ENCODE results near the gene PRKCD. TPM values are rescaled to one million over a fixed set of nuclear protein-coding genes. Genes with fewer than 3 reads are reported as not detected.

Gene PRKCD
- total RNA-seq, 1 donor from 2014 or later = 32.2 TPM

DNA sequence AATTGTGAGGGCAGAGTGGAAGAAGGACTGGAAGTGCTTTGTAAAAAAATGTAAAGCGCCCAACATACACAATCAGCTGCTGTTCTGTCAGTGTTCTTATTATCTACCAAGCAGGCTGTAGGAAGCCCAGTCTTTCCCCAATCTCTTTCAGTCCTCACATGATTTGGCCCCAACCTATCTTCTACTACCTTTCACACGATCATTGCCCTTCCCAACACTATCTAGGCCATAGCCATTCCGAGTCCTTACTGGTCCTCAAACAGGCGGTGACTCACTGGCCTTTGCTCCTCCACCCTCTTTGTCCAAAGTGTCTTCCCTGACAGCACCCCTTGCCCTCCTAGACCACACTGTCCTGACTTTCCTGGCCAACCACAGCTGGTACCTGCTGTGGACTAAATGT is 29.9 kb upstream of the PRKCD start:
- H3K9me3 ChIP-seq = no peaks in the 10 kb centered on the region
- intact Hi-C loops (cut with DNase I) = no loop called here
- peak overlapping the region in 1 of 2 donors; percentile 84 for H3K4me3 ChIP-seq
- DNase-seq (ENCODE audit: extremely low spot score in 2 of 2) = no peak
- H3K36me3 ChIP-seq = no peaks in the 10 kb centered on the region
- peak overlapping the region; percentile 68 for H3K27ac ChIP-seq
- TF ChIP-seq CTCF (IDR thresholded peaks at IDR 0.05) (no peak), POLR2AphosphoS5 (IDR thresholded peaks at IDR 0.05; ENCODE audit: insufficient read depth in 1 of 2, low read depth in 1 of 2) (no peak), POLR2A (IDR thresholded peaks at IDR 0.05) (no peak)
- H3K27me3 ChIP-seq = no peaks in the 10 kb centered on the region
- peaks cover 28% of the 10 kb centered on the region for H3K4me1 ChIP-seq

DNA sequence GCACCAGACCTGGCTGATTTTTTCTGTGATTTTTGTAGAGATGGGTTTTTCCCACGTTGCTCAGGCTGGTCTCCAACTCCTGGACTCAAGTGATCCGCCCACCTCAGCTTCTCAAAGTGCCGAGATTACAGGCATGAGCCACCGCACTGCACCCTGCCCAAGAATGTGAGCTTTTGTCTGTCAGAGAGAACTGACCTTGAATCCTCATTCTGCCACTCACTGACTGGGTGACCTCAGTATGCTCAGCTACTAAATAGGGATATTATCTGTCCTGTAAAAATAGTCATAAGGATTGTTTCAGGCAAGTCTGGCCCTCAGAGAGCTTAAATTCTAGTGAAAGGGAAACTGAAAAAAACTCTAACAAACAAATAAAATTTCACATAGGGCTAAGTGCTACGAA is 28.7 kb upstream of the PRKCD start:
- intact Hi-C loops (cut with DNase I) = no loop called here
- DNase-seq (ENCODE audit: extremely low spot score in 2 of 2) = no peak
- peaks cover 28% of the 10 kb centered on the region for H3K4me1 ChIP-seq
- H3K9me3 ChIP-seq = no peaks in the 10 kb centered on the region
- H3K27me3 ChIP-seq = no peaks in the 10 kb centered on the region
- H3K4me3 ChIP-seq = no peak overlapping the region
- no peaks in the 10 kb centered on the region for H3K36me3 ChIP-seq
- H3K27ac ChIP-seq = no peak overlapping the region
- TF ChIP-seq POLR2A (IDR thresholded peaks at IDR 0.05) (no peak), CTCF (IDR thresholded peaks at IDR 0.05) (no peak), POLR2AphosphoS5 (IDR thresholded peaks at IDR 0.05; ENCODE audit: insufficient read depth in 1 of 2, low read depth in 1 of 2) (no peak)

- intact Hi-C loops (cut with DNase I) = no loop called here
- Histone ChIP-seq H3K9me3 (no peaks in the 10 kb centered on the region), H3K4me1 (peaks cover 12% of the 10 kb centered on the region), H3K36me3 (no peaks in the 10 kb centered on the region), H3K27me3 (no peaks in the 10 kb centered on the region), H3K4me3 (no peak overlapping the region), H3K27ac (no peak overlapping the region)
- DNase-seq (ENCODE audit: extremely low spot score in 2 of 2) = no peak
- TF ChIP-seq CTCF (IDR thresholded peaks at IDR 0.05) = peak; percentile 45 to 62 (median 49)
- no peak for TF ChIP-seq POLR2AphosphoS5 (IDR thresholded peaks at IDR 0.05; ENCODE audit: insufficient read depth in 1 of 2, low read depth in 1 of 2)
Observed at GRCh38 chr3:53134631-53135232, 26.3 kb upstream of the PRKCD start.

DNA sequence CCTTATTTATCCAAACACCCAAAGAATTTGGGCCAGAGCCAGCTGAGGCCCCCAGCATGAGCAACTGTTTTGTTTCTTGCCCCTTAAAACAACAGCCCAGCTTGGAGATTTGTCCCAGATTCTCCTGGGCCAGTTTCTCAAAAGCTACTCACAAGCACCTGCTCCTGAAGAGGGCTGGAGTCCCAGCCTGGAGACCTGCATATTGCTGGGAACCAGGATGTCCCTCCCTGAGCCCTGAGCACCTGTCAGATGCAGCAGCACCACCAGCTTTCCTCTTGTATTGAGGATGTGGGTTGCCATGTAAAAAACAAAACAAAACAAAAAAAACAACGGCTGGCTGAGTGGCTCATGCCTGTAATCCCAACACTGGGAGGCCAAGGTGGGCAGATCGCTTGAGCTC is 23.8 kb upstream of the PRKCD start:
- no peaks in the 10 kb centered on the region for H3K36me3 ChIP-seq
- intact Hi-C loops (cut with DNase I) = no loop called here
- H3K4me3 ChIP-seq = no peak overlapping the region
- no peaks in the 10 kb centered on the region for H3K9me3 ChIP-seq
- no peaks in the 10 kb centered on the region for H3K4me1 ChIP-seq
- TF ChIP-seq POLR2AphosphoS5 (IDR thresholded peaks at IDR 0.05; ENCODE audit: insufficient read depth in 1 of 2, low read depth in 1 of 2) = no peak
- no peak for TF ChIP-seq POLR2A (IDR thresholded peaks at IDR 0.05)
- TF ChIP-seq CTCF (IDR thresholded peaks at IDR 0.05) = no peak
- H3K27ac ChIP-seq = no peak overlapping the region
- DNase-seq (ENCODE audit: extremely low spot score in 2 of 2) = no peak
- H3K27me3 ChIP-seq = no peaks in the 10 kb centered on the region

GRCh38 chr3:53137835-53138446 is 23.1 kb upstream of the PRKCD start:
- Histone ChIP-seq H3K9me3 (no peaks in the 10 kb centered on the region), H3K36me3 (no peaks in the 10 kb centered on the region), H3K4me1 (no peaks in the 10 kb centered on the region), H3K27ac (no peak overlapping the region), H3K4me3 (no peak overlapping the region), H3K27me3 (no peaks in the 10 kb centered on the region)
- TF ChIP-seq POLR2A (IDR thresholded peaks at IDR 0.05) (no peak), POLR2AphosphoS5 (IDR thresholded peaks at IDR 0.05; ENCODE audit: insufficient read depth in 1 of 2, low read depth in 1 of 2) (no peak), CTCF (IDR thresholded peaks at IDR 0.05) (no peak)
- no peak for DNase-seq (ENCODE audit: extremely low spot score in 2 of 2)
- intact Hi-C loops (cut with DNase I) = no loop called here
